ENCODE data around the gene SEMA4D.

SEMA4D gene

DNA sequence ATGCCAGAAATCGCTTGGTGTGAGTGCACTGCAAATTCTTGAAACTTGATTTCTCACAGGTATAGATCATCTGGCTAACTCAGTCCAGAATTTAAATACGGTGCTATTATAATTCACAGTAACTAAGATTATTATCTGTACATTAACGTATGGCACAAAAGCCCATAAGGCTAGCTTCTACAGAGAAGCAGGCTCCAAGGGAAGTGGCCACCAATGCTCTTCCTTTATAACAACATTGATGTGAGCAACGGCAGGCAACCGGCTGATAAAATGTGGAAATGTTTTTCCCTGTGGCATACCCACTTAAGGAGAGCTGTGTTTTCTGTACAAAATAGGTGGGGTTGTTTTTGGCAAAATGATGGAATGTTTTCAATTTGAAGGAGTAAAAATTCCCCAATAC is 35.7 kb downstream of the SEMA4D start:
- DNase-seq = no peak

GRCh38 chr9:89461265-89461664 is 36.6 kb downstream of the SEMA4D start:
- DNase-seq = peak; percentile 51

GRCh38 chr9:89460551-89460950 is 37.4 kb downstream of the SEMA4D start:
- no peak for DNase-seq

GRCh38 chr9:89458768-89459496 is 39.0 kb downstream of the SEMA4D start:
- no peak for DNase-seq

- DNase-seq = no peak
Observed at GRCh38 chr9:89457376-89457855, 40.5 kb downstream of the SEMA4D start.

- DNase-seq = no peak
Observed at GRCh38 chr9:89455356-89455824, 42.5 kb downstream of the SEMA4D start.

- DNase-seq = no peak
Observed at GRCh38 chr9:89454498-89455355, 43.2 kb downstream of the SEMA4D start.

DNA sequence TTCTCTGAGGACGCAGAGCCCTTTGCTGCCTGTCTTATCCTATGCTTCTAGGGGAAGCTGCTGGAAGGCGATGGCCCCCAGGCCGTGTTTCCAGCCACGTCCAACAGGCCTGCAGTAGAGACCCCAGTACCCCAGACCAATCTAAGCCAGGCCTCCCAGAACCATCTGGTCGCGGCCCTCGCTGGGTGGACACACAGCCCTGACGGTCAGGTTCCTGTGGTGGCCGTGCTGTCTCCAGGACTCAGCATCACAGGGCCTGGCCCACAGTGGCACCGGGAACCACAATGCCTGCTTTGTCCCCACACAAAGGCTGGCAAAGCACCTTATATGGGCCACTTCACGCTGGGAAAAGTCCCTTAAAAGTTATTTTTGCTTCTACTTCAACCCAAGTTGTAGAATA is 44.5 kb downstream of the SEMA4D start:
- DNase-seq = no peak

DNA sequence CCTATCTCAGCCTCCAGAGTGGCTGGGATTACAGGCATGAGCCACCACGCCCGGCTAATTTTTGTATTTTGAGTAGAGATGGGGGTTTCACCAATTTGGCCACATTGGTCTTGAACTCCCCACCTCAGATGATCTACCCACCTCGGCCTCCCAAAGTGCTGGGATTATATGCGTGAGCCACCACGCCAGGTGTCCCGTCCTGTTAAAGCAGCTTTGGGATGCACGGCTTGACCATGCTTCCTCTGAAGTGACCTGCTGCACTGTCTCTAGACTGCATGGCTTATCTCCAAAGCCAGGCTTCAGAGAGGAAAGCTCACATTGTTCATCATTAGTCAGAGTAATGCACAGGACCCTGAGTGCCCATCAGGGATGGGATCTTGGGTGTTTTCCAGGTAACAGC is 45.4 kb downstream of the SEMA4D start:
- DNase-seq = no peak

DNA sequence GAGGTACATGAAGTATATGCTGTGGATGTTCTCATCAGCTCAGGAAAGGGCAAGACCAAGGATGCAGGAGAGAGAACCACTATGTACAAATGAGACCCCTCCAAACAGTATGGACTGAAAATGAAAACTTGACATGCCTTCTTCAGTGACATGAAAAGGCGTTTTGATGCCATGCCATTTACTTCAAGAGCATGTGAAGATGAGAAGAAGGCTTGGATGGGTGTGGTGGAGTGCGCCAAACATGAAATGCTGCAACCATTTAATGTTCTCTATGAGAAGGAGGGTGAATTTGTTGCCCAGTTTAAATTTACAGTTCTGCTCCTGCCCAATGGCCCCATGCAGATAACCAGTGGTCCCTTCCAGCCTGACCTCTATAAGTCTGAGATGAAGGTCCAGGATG is 47.7 kb downstream of the SEMA4D start:
- no peak for DNase-seq

DNA sequence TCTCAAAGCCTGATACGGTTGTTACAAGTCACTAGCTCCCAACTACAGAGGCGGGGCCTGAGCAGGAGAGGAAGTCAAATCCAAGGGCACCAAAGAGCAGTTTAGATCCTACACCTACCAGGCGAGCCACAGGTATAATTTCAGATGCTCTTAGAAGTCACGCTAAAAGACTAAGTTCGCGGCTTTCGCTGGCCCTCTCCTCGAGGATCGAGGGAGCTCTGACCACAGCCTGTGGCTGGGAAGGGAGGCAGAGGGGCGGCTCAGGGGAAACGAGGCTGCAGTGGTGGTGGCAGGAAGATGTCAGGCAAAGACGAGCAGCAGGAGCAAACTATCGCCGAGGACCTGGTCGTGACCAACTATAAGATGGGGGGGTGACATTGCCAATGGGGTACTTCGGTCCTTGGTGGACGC is 48.6 kb downstream of the SEMA4D start:
- no peak for DNase-seq

DNA sequence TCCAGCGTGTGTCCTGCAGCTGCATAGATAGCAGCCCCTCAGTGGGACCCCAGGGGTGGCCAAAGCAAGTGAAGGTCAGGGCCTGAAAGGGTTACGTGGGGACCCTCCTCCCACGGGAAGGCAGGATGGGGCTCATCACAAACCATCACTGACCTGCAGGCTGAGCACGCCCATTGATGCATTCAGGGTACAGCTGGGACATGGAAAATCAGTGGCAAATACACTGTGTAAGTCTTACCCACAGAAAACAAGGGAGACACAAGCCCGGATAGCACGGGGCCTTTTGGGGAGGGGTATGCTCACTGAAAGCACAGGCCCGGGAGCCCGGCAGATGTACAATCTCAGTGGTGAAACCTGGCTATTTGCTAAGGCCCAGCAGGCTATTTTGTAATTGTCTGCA is 49.1 kb downstream of the SEMA4D start:
- no peak for DNase-seq

DNA sequence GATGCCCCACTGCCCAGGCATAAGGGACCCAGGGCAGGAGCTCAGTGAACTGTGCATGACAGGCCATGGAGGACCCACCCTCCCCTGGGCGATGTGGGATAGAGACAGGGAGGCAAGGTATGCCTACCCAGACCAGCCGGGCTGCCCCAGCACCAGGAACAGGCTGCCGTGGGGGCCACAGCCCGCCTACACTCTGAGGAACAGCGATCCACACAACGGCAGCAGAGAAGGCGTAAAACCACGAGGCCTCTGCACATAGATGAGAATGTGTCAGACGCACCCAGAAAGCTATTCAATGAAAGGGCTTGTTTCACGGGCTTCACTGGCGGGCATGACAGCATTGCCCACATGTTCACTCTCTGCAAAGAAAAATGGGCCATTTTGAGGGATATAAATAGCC is 49.5 kb downstream of the SEMA4D start:
- peak; percentile 62 for DNase-seq

GRCh38 chr9:89447416-89447815 is 50.5 kb downstream of the SEMA4D start:
- DNase-seq = no peak

GRCh38 chr9:89446961-89447310 is 51.0 kb downstream of the SEMA4D start:
- DNase-seq = no peak

DNA sequence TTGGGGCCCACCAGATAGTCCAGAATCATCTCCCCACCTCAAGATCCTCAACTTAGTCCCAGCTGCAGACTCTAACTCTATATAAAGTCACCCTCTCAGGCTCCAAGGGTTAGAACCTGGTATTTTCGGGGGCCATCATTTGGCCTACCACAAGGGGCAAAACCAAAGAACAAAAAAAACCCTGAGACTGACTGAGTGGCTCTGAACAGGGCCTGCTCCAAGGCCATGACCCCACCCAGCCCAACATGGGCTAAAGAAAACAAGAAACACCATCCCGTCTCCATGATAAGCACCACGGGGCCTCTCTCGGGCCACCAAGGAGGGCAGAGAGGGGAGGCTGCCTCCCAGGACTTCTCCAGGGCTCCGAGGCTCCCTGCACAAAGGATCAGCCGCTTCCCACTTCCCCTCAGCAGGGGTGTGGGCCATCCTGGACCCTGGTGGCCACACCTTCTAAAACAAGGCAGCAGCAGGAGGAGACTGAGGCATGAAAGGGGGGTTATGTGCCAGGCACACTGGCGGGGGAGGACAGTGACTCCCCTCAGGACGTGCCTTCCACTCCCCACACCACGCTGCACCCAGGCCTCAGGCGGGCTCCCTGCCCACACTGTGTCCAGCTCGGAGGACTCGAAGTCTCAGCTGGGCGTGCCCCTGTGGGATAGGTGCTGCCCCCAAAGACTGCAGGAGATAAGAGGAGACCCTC is 51.5 kb downstream of the SEMA4D start:
- no peak for DNase-seq

- DNase-seq = no peak
Observed at GRCh38 chr9:89445801-89446251, 52.1 kb downstream of the SEMA4D start.

GRCh38 chr9:89444925-89445765 is 52.8 kb downstream of the SEMA4D start:
- DNase-seq = no peak

DNA sequence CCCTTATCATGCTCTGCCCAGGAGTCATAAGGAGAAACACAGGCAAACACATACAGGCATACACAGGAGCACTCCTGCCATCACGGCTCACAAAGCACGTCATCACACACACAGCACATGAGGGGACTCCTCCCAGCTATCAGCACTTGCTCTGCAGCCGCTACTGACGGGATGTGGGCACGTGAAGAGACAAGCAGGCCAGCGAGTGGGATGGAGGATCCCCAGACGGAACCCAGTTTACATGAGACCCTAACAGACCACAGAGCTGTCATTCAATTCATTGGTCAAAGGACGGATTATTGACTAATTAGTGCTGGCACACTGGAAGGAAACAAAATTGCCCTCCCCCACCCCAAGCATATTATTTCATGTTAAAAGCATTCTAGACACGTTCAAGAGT is 53.6 kb downstream of the SEMA4D start:
- DNase-seq = peak; percentile 60

DNA sequence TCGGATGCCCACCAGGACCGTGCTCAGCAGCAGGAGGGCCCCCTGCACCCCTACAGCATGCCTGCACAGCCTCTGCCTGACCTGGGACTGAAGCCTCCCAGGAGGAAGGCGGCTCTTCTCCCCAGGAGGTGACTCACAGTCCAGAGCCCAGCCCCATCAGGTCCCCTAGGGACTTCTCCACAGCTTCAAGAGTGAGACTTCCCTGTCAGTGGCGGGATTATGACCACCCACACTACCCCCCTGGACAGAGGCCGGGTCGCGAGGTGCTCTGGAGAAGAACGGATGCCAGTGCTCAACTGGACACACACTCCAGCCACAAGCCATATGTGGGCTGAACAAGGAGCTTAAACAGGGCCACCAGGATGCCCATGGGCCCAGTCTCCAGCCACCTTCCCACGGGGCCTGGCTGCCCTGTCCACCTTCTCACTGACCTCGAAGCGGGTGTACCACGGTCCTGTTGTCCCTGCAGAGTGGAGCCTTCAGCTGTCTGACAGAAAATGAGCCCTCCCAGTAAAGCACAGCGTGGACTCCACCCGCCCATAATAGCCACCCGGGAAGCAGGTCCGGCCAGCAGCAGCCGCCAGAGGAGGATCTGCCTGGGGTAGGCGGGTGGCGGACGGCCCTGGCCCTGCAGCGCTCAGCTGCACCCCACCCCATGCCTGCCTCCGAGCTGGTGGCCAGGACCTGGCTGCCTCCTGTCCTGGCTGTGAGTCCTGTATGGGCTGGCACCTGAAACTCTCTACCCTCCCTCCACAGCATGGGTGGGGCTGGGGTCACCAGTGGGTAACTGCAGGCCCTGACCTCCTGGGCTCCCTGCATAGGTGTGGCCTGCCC is 54.7 kb downstream of the SEMA4D start:
- no peak for DNase-seq

GRCh38 chr9:89442501-89442978 is 55.4 kb downstream of the SEMA4D start:
- DNase-seq = no peak

Data from activated naive CD4-positive, alpha-beta T cell treated with Interleukin-2 at 50 U/mL for 16 hours (primary cell).